ENCODE measurements around the gene PROP1. TPM values are rescaled to one million over a fixed set of nuclear protein-coding genes. Genes with fewer than 3 reads are reported as not detected.
"Not testable (repeated sequence)": the region's sequence is repeated elsewhere in the genome, so short reads cannot be mapped to it uniquely, and the experiment has no call there.

Gene PROP1
- polyA plus RNA-seq (not detected in 2 replicates), polyA minus RNA-seq (not detected in 2 replicates)

GRCh38 chr5:177995691-177996595 is at the start of gene PROP1:
TSS of gene PROP1 (minus strand) at chr5:177996242. CDS start at chr5:177995933, 309 bp downstream.
- Histone ChIP-seq H3K27ac (ENCODE audit: low read length) (no peak within 1 kb of the TSS), H3K4me3 (ENCODE audit: low read length) (no peak within 1 kb of the TSS), H3K36me3 (ENCODE audit: insufficient read depth, low read length) (no peaks in the 10 kb centered on the region), H3K9me2 (ENCODE audit: insufficient read depth, low read length) (no peaks in the 10 kb centered on the region), H3F3A (ENCODE audit: insufficient read depth, low read length, poor library complexity, severe bottlenecking) (no peaks in the 10 kb centered on the region), H3K79me2 (replicated peaks; ENCODE audit: insufficient read depth, low read length) (no peaks in the 10 kb centered on the region), H2AFZ (ENCODE audit: low read depth, low read length) (no peak within 1 kb of the TSS), H3K4me2 (ENCODE audit: low read length) (no peak within 1 kb of the TSS), H3K9me3 (ENCODE audit: low read length) (no peaks in the 10 kb centered on the region), H3K27me3 (ENCODE audit: insufficient read depth, low read depth, low read length) (no peaks in the 10 kb centered on the region), H4K20me1 (ENCODE audit: insufficient read depth) (no peaks in the 10 kb centered on the region), H3K9ac (ENCODE audit: low read length) (no peak within 1 kb of the TSS)
- no peak for TF ChIP-seq EZH2 (IDR thresholded peaks at IDR 0.05; ENCODE audit: borderline replicate concordance, insufficient read depth, low read length, poor library complexity, severe bottlenecking)
- TF ChIP-seq MXI1 (conservative IDR thresholded peaks at IDR 0.05; ENCODE audit: poor library complexity, severe bottlenecking), result no peak
- TF ChIP-seq CTCF (IDR thresholded peaks at IDR 0.05; ENCODE audit: poor library complexity, severe bottlenecking), result no peak
- no peak for TF ChIP-seq POLR2AphosphoS5 (IDR thresholded peaks at IDR 0.05)
- no peak for TF ChIP-seq RAD21 (conservative IDR thresholded peaks at IDR 0.05)
- no peak for TF ChIP-seq SMC3 (conservative IDR thresholded peaks at IDR 0.05; ENCODE audit: poor library complexity)
- no peak for TF ChIP-seq EP300 (conservative IDR thresholded peaks at IDR 0.05; ENCODE audit: poor library complexity, severe bottlenecking)
- no peak for TF ChIP-seq REST (IDR thresholded peaks at IDR 0.05; ENCODE audit: borderline replicate concordance)
- no peak for TF ChIP-seq TAF1 (IDR thresholded peaks at IDR 0.05; ENCODE audit: low read depth)

GRCh38 chr5:178019379-178020030 is 23.5 kb upstream of the PROP1 start:
- not testable (repeated sequence) for H4K20me1 ChIP-seq (ENCODE audit: insufficient read depth); H3K4me3 ChIP-seq (ENCODE audit: low read length); H3K4me2 ChIP-seq (ENCODE audit: low read length); H3K79me2 ChIP-seq (replicated peaks; ENCODE audit: insufficient read depth, low read length); H3K9ac ChIP-seq (ENCODE audit: low read length); H2AFZ ChIP-seq (ENCODE audit: low read depth, low read length); H3K27ac ChIP-seq (ENCODE audit: low read length); H3K9me2 ChIP-seq (ENCODE audit: insufficient read depth, low read length); H3K27me3 ChIP-seq (ENCODE audit: insufficient read depth, low read depth, low read length); H3F3A ChIP-seq (ENCODE audit: insufficient read depth, low read length, poor library complexity, severe bottlenecking); H3K36me3 ChIP-seq (ENCODE audit: insufficient read depth, low read length); H3K9me3 ChIP-seq (ENCODE audit: low read length)

GRCh38 chr5:178012758-178013157 is 16.7 kb upstream of the PROP1 start:
- not testable (repeated sequence) for H3K79me2 ChIP-seq (replicated peaks; ENCODE audit: insufficient read depth, low read length); H3K9ac ChIP-seq (ENCODE audit: low read length); H3K27me3 ChIP-seq (ENCODE audit: insufficient read depth, low read depth, low read length); H3K4me2 ChIP-seq (ENCODE audit: low read length); H2AFZ ChIP-seq (ENCODE audit: low read depth, low read length); H3K27ac ChIP-seq (ENCODE audit: low read length); H3K9me3 ChIP-seq (ENCODE audit: low read length); H3K9me2 ChIP-seq (ENCODE audit: insufficient read depth, low read length); H3K4me3 ChIP-seq (ENCODE audit: low read length); H3K36me3 ChIP-seq (ENCODE audit: insufficient read depth, low read length); H4K20me1 ChIP-seq (ENCODE audit: insufficient read depth); H3F3A ChIP-seq (ENCODE audit: insufficient read depth, low read length, poor library complexity, severe bottlenecking)

GRCh38 chr5:178011816-178012554 is 15.9 kb upstream of the PROP1 start:
- not testable (repeated sequence) for H3K9me2 ChIP-seq (ENCODE audit: insufficient read depth, low read length); H3K27ac ChIP-seq (ENCODE audit: low read length); H2AFZ ChIP-seq (ENCODE audit: low read depth, low read length); H3K4me2 ChIP-seq (ENCODE audit: low read length); H3K79me2 ChIP-seq (replicated peaks; ENCODE audit: insufficient read depth, low read length); H3K27me3 ChIP-seq (ENCODE audit: insufficient read depth, low read depth, low read length); H3K4me3 ChIP-seq (ENCODE audit: low read length); H3K9me3 ChIP-seq (ENCODE audit: low read length); H3K9ac ChIP-seq (ENCODE audit: low read length); H3K36me3 ChIP-seq (ENCODE audit: insufficient read depth, low read length); H3F3A ChIP-seq (ENCODE audit: insufficient read depth, low read length, poor library complexity, severe bottlenecking); H4K20me1 ChIP-seq (ENCODE audit: insufficient read depth)

All from neural cell (in vitro differentiated cells).